Liver (tissue), 9 donors: ENCODE data around the gene SCAMP4. TPM values are rescaled to one million over a fixed set of nuclear protein-coding genes. Genes with fewer than 3 reads are reported as not detected.

Experiments used
- DNase-seq: peaks from one replicate; pipeline ENCODE4 v3.0.0-alpha.2; 2017; ENCODE audit warnings: low spot score
- H3K27ac ChIP-seq, 2 donors: one replicate each; pipeline ENCODE4 v1.7.0; 2013; ENCODE audit warnings: inconsistent platforms in 2 of 2, low read length in 2 of 2, control low read depth in 1 of 2, low read depth in 1 of 2, mild to moderate bottlenecking in 1 of 2
- H3K27me3 ChIP-seq, 4 donors: one replicate each; pipeline versions ENCODE4 v1.6.1 to v1.7.0; 2013; ENCODE audit warnings: low read length in 3 of 4, inconsistent platforms in 1 of 4, mild to moderate bottlenecking in 1 of 4, moderate library complexity in 1 of 4; ENCODE audit not compliant: control insufficient read depth in 4 of 4, insufficient read depth in 4 of 4
- H3K36me3 ChIP-seq, 4 donors: one replicate each; pipeline versions ENCODE4 v1.6.1 to v1.7.0; 2013; ENCODE audit warnings: low read length in 3 of 4, mild to moderate bottlenecking in 3 of 4, low read depth in 1 of 4, moderate library complexity in 1 of 4; ENCODE audit not compliant: control insufficient read depth in 4 of 4, insufficient read depth in 3 of 4
- H3K4me1 ChIP-seq, 4 donors: one replicate each; pipeline versions ENCODE4 v1.6.1 to v1.7.0; 2013; ENCODE audit warnings: low read length in 3 of 4, mild to moderate bottlenecking in 3 of 4, moderate library complexity in 1 of 4; ENCODE audit not compliant: control insufficient read depth in 4 of 4, insufficient read depth in 4 of 4
- H3K4me3 ChIP-seq, 3 donors: one replicate each; pipeline versions ENCODE4 v1.6.1 to v1.7.0; 2013; ENCODE audit warnings: low read length in 3 of 3, control low read depth in 1 of 3, low read depth in 1 of 3, mild to moderate bottlenecking in 1 of 3
- H3K9ac ChIP-seq, 2 donors: one replicate each; pipeline ENCODE4 v1.7.0; 2013; ENCODE audit warnings: low read length in 2 of 2, mild to moderate bottlenecking in 2 of 2, moderate library complexity in 2 of 2, control low read depth in 1 of 2, low read depth in 1 of 2
- H3K9me3 ChIP-seq, 4 donors: one replicate each; pipeline versions ENCODE4 v1.6.1 to v1.7.0; 2013; ENCODE audit warnings: low read length in 3 of 4; ENCODE audit not compliant: control insufficient read depth in 4 of 4
- EGR1 ChIP-seq, 2 donors: IDR thresholded peaks; 2 replicates each; pipeline ENCODE4 v1.6.1; 2016 to 2018; ENCODE audit warnings: antibody characterized with exemption in 2 of 2, low read depth in 2 of 2
- FOXA1 ChIP-seq: IDR thresholded peaks from 2 replicates; pipeline ENCODE4 v1.6.1; 2016; ENCODE audit warnings: antibody characterized with exemption
- FOXA2 ChIP-seq: IDR thresholded peaks from 2 replicates; pipeline ENCODE4 v1.6.1; 2016; ENCODE audit warnings: antibody characterized with exemption
- GABPA ChIP-seq, 2 donors: IDR thresholded peaks in 1 of 2; conservative IDR thresholded peaks in 1 of 2; 2 replicates each; pipeline ENCODE4 v1.6.1; 2016; ENCODE audit warnings: antibody characterized with exemption in 2 of 2, mild to moderate bottlenecking in 1 of 2, moderate library complexity in 1 of 2
- HNF4A ChIP-seq, 2 donors: conservative IDR thresholded peaks; 2 replicates each; pipeline ENCODE4 v1.6.1; 2016; ENCODE audit warnings: antibody characterized with exemption in 2 of 2, mild to moderate bottlenecking in 2 of 2
- HNF4G ChIP-seq: IDR thresholded peaks from 2 replicates; pipeline ENCODE4 v1.6.1; 2016; ENCODE audit warnings: antibody characterized with exemption
- JUND ChIP-seq, 2 donors: IDR thresholded peaks; 2 replicates each; pipeline ENCODE4 v1.6.1; 2016; ENCODE audit warnings: antibody characterized with exemption in 2 of 2
- NR2F2 ChIP-seq: IDR thresholded peaks from 2 replicates; pipeline ENCODE4 v1.6.1; 2016; ENCODE audit warnings: antibody characterized with exemption
- RAD21 ChIP-seq, 2 donors: IDR thresholded peaks; 2 replicates each; pipeline ENCODE4 v1.6.1; 2016; ENCODE audit warnings: antibody characterized with exemption in 2 of 2, mild to moderate bottlenecking in 2 of 2
- RXRA ChIP-seq, 2 donors: IDR thresholded peaks; 2 replicates each; pipeline ENCODE4 v1.6.1; 2017 to 2018; ENCODE audit warnings: antibody characterized with exemption in 2 of 2, mild to moderate bottlenecking in 1 of 2
- SP1 ChIP-seq: IDR thresholded peaks from 2 replicates; pipeline ENCODE4 v1.6.1; 2018; ENCODE audit warnings: antibody characterized with exemption, mild to moderate bottlenecking
- TAF1 ChIP-seq: conservative IDR thresholded peaks from 2 replicates; pipeline ENCODE4 v1.6.1; 2016; ENCODE audit warnings: antibody characterized with exemption, mild to moderate bottlenecking
- YY1 ChIP-seq: IDR thresholded peaks from 2 replicates; pipeline ENCODE4 v1.6.1; 2016; ENCODE audit warnings: antibody characterized with exemption, mild to moderate bottlenecking
- WGBS: extraction: QIAGEN DNeasy Blood & Tissue Kit; methylation state at CpG from one replicate; pipeline ENCODE4 v1.1.7; 2013; 5-methylcytosine and 5-hydroxymethylcytosine counted together
- polyA plus RNA-seq, 2 donors: library from polyadenylated mRNA; stranded (reverse) in 1 of 2; unstranded in 1 of 2; fragments of 200-250 nt in 1 of 2; fragments of >200 nt in 1 of 2; fragmentation: Nextera tagmentation in 1 of 2; extraction: Ambion mirVana in 1 of 2; gene quantifications; one replicate each; pipeline versions ENCODE4 v1.2.1 to v1.2.3, GENCODE V29; 2013 to 2015
- total RNA-seq, 2 donors: library from RNA; depleted of rRNA; stranded (reverse); fragments of >200 nt; gene quantifications; one replicate each; pipeline ENCODE4 v1.2.3, GENCODE V29; 2014
- TF ChIP-seq, protein P1 (sequence below): IDR thresholded peaks from 2 replicates; pipeline ENCODE4 v1.6.1; 2016; ENCODE audit warnings: antibody characterized with exemption
- TF ChIP-seq, protein P2 (sequence below): IDR thresholded peaks from 2 replicates; pipeline ENCODE4 v1.6.1; 2016; ENCODE audit warnings: antibody characterized with exemption
- TF ChIP-seq, protein P3 (sequence below): IDR thresholded peaks from 2 replicates; pipeline ENCODE4 v1.6.1; 2016; ENCODE audit warnings: antibody characterized with exemption
- TF ChIP-seq, protein P4 (sequence below): IDR thresholded peaks from 2 replicates; pipeline ENCODE4 v1.6.1; 2016; ENCODE audit warnings: antibody characterized with exemption, mild to moderate bottlenecking
- TF ChIP-seq, protein P5 (sequence below): fragments of 150-350 bp; IDR thresholded peaks from 2 replicates; pipeline ENCODE4 v1.5.1; 2017; ENCODE audit warnings: improper control_type of control experiment, low read depth, low read length; ENCODE audit not compliant: missing input control
- donor health status: healthy.
- donor health status: healthy.
- donor health status: healthy.
- donor health status: healthy.
- donor health status: healthy.

Gene SCAMP4
- total and polyA plus RNA-seq, 4 donors: 13.0 to 22.1 (median 16.6) TPM

DNA sequence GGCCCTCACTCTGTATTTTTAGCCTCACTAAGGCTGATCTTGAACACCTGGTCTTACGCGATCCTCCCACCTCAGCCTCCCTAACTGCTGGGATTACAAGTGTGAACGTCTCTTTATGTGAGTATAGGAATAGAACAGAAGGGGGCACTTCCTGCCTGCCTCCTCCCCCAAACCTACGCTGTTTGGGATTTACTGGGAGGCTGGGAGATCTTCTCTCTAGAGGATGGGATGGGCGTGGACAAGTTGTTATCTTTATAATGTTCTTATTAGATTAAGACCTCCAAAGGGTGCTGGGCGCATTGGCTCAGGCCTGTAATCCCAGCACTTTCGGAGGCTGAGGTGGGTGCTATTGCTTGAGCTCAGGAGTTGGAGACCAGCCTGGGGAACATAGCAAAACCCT, 32.9 kb downstream of the SCAMP4 start:
- no peak for DNase-seq
- Histone ChIP-seq H3K9ac (no peak overlapping the region), H3K27me3 (no peaks in the 10 kb centered on the region), H3K9me3 (no peaks in the 10 kb centered on the region), H3K27ac (no peak overlapping the region), H3K36me3 (no peaks in the 10 kb centered on the region), H3K4me3 (no peak overlapping the region), H3K4me1 (peaks cover 5 to 18% (median 9%) of the 10 kb centered on the region in 4 donors)
- WGBS: 87% methylated on average over 7 of the region's 7 CpGs
- TF ChIP-seq FOXA1 (no peak), GABPA (IDR thresholded peaks at IDR 0.05 in 1 of 2, conservative IDR thresholded peaks at IDR 0.05 in 1 of 2) (no peak), JUND (IDR thresholded peaks at IDR 0.05) (no peak), RXRA (IDR thresholded peaks at IDR 0.05) (no peak), FOXA2 (no peak), SP1 (no peak), HNF4G (no peak), HNF4A (conservative IDR thresholded peaks at IDR 0.05) (no peak), NR2F2 (no peak), RAD21 (IDR thresholded peaks at IDR 0.05) (no peak), TAF1 (no peak), EGR1 (IDR thresholded peaks at IDR 0.05; ENCODE audit: low read depth in 2 of 2) (no peak), YY1 (no peak)
- TF ChIP-seq, protein P1, sequence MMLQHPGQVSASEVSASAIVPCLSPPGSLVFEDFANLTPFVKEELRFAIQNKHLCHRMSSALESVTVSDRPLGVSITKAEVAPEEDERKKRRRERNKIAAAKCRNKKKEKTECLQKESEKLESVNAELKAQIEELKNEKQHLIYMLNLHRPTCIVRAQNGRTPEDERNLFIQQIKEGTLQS: no peak
- TF ChIP-seq, protein P2, sequence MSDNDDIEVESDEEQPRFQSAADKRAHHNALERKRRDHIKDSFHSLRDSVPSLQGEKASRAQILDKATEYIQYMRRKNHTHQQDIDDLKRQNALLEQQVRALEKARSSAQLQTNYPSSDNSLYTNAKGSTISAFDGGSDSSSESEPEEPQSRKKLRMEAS: no peak
- TF ChIP-seq, protein P3, sequence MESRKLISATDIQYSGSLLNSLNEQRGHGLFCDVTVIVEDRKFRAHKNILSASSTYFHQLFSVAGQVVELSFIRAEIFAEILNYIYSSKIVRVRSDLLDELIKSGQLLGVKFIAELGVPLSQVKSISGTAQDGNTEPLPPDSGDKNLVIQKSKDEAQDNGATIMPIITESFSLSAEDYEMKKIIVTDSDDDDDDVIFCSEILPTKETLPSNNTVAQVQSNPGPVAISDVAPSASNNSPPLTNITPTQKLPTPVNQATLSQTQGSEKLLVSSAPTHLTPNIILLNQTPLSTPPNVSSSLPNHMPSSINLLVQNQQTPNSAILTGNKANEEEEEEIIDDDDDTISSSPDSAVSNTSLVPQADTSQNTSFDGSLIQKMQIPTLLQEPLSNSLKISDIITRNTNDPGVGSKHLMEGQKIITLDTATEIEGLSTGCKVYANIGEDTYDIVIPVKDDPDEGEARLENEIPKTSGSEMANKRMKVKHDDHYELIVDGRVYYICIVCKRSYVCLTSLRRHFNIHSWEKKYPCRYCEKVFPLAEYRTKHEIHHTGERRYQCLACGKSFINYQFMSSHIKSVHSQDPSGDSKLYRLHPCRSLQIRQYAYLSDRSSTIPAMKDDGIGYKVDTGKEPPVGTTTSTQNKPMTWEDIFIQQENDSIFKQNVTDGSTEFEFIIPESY: no peak
- TF ChIP-seq, protein P4, sequence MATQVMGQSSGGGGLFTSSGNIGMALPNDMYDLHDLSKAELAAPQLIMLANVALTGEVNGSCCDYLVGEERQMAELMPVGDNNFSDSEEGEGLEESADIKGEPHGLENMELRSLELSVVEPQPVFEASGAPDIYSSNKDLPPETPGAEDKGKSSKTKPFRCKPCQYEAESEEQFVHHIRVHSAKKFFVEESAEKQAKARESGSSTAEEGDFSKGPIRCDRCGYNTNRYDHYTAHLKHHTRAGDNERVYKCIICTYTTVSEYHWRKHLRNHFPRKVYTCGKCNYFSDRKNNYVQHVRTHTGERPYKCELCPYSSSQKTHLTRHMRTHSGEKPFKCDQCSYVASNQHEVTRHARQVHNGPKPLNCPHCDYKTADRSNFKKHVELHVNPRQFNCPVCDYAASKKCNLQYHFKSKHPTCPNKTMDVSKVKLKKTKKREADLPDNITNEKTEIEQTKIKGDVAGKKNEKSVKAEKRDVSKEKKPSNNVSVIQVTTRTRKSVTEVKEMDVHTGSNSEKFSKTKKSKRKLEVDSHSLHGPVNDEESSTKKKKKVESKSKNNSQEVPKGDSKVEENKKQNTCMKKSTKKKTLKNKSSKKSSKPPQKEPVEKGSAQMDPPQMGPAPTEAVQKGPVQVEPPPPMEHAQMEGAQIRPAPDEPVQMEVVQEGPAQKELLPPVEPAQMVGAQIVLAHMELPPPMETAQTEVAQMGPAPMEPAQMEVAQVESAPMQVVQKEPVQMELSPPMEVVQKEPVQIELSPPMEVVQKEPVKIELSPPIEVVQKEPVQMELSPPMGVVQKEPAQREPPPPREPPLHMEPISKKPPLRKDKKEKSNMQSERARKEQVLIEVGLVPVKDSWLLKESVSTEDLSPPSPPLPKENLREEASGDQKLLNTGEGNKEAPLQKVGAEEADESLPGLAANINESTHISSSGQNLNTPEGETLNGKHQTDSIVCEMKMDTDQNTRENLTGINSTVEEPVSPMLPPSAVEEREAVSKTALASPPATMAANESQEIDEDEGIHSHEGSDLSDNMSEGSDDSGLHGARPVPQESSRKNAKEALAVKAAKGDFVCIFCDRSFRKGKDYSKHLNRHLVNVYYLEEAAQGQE: no peak
- TF ChIP-seq, protein P5, sequence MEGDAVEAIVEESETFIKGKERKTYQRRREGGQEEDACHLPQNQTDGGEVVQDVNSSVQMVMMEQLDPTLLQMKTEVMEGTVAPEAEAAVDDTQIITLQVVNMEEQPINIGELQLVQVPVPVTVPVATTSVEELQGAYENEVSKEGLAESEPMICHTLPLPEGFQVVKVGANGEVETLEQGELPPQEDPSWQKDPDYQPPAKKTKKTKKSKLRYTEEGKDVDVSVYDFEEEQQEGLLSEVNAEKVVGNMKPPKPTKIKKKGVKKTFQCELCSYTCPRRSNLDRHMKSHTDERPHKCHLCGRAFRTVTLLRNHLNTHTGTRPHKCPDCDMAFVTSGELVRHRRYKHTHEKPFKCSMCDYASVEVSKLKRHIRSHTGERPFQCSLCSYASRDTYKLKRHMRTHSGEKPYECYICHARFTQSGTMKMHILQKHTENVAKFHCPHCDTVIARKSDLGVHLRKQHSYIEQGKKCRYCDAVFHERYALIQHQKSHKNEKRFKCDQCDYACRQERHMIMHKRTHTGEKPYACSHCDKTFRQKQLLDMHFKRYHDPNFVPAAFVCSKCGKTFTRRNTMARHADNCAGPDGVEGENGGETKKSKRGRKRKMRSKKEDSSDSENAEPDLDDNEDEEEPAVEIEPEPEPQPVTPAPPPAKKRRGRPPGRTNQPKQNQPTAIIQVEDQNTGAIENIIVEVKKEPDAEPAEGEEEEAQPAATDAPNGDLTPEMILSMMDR: no peak
